HG02571 (cell line): ENCODE data around the gene LRRC4.

ENCODE experiments used
- ATAC-seq: cut with Tn5 transposase; IDR thresholded peaks from one replicate; pipeline ENCODE4 v1.9.1; 2021; ENCODE audit warnings: mild to moderate bottlenecking, moderate library complexity; ENCODE audit not compliant: unreplicated experiment

The LRRC4 gene, protein sequence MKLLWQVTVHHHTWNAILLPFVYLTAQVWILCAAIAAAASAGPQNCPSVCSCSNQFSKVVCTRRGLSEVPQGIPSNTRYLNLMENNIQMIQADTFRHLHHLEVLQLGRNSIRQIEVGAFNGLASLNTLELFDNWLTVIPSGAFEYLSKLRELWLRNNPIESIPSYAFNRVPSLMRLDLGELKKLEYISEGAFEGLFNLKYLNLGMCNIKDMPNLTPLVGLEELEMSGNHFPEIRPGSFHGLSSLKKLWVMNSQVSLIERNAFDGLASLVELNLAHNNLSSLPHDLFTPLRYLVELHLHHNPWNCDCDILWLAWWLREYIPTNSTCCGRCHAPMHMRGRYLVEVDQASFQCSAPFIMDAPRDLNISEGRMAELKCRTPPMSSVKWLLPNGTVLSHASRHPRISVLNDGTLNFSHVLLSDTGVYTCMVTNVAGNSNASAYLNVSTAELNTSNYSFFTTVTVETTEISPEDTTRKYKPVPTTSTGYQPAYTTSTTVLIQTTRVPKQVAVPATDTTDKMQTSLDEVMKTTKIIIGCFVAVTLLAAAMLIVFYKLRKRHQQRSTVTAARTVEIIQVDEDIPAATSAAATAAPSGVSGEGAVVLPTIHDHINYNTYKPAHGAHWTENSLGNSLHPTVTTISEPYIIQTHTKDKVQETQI

DNA sequence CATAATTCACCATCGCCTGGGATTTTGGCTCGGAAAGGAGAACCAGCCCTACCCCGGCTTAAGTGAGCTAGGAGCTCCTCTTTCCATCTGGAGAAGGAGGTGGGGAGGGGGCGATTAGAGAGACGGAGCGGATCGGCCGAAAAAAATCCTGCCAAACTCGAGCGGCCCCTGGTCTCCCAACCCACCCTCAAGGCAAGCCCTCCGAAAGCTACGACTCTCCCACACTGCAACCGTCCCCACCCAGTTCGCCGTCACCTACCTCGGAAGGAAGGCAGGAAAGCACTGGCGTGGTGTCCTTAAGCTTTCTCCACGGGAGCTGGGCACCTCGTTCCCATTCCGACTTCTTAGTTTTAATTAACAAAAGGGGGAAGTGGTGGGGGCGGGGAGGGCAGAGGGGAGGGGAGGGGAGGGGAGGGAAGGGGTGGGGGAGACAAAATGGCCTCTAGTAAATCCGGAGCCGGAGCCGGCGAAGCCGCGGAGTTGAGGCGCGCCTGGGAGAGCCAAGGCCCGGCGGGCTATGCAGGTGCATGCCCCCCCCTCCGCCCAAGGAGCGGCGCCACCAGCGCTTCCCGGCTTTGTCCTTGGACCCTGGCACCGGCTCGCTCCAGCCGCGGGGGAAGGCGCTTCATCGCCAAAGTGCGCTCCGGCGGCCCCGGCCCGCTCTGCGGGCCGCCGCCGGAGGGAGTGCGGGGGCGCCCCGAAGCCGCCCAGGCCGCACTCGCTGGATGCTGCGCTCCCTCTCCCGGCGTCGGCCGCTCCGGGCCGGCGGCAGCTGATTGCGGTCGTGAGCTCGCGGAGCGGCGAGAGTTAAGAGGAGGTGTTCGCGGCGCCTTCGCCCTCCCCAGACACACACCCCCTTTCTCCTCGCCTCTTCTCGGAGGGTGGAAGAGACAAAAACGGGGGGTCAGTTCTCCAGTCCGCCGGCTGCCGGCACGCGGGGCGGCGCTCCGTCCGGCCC lies at the start of gene LRRC4:
Gene LRRC4 (minus strand): TSS at position 784 of the 958 bp plus-strand sequence. CDS start 797 bp downstream, outside the sequence.
- peak; percentile 36 for ATAC-seq

DNA sequence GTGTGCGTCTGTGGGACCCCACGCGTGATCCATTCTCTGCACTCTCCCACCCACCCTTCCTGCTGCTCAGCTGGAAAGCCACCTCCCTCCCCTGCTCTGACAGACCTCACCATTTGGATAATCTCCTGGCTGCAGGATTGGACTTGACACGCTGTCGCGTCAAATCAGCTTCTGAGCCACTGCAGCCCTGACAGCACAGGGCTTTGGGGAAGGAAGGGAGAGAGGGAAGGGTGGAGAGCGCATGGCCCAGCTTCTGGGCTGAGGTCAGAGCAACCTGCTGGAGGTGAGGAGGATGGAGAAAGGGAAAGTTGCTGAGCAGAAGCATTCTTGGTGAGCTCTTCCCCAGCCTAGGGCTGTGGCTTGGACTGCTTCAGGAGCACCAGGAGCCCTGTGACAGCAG lies 48.9 kb upstream of the LRRC4 start:
- ATAC-seq, result no peak

DNA sequence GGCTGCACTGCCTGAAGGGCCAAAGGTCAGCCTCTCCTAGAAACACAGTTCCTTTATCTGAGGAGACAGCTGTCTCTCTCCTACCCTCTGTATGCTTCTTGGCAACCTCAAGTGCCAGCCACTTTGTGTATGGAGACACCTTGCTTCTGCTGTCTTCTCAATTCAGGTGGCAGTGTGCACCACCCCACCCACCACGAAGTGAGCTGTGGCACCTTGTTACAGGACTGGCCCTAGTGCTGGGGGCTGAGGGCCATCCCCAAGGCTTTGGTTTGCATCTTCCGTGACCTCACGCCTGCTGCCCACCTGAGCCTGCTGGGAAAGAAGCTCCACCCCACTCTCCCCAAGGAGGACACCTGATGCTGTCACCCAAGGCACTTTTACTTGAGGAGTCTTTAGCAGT lies 47.1 kb upstream of the LRRC4 start:
- no peak for ATAC-seq

DNA sequence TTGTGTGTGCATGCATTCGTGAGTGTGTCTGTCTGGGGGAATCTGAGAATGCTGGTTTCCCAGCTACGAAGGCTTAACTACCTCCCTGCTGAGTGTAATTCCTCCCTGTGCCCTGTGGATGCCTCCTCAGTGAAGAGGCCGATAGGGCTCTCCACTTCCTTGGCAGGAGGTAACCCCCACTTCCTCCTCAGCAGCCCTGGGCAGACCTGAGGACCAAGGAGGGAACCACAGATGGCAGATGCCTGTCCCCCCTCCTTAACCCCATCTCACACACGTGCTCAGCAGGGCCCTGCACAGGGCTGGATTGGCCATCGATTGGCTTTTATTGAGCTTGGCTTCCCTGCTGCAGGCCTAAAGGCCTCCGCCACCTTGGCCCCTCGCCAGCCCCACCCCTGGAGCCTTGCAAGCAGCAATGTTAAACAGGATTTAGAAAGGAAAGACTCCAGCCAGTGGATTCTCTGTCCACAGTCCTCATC lies 45.6 kb upstream of the LRRC4 start:
- ATAC-seq, result no peak

DNA sequence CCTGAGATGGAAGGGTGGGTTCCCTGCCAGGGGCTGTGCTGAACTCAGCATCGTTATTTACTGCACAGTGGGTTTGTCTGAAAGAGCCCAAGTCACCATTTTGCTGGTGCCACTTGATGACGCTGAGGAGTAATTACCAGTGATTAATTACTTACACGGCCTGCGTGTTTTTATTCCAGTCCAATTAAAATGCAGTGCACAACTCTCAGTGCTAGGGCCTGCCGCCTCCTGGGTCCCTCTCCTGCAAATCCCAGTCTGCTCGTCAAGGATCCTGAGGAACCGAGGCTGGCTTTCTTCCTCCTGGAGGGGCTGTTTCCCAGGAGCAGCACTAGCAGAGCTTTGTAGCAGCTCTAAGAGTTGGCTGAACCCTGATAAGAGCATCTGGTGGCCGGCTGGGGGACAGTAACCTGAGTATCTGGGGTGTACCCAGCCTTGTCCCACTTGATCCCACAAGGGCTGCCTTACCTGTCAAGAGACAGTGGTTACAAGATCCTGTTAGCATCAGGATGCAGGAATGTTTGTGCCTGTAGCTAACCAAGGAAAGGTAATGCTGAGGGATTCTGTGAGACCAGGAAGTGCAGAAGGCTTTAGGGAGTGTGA lies 45.1 kb upstream of the LRRC4 start:
- ATAC-seq, result no peak

DNA sequence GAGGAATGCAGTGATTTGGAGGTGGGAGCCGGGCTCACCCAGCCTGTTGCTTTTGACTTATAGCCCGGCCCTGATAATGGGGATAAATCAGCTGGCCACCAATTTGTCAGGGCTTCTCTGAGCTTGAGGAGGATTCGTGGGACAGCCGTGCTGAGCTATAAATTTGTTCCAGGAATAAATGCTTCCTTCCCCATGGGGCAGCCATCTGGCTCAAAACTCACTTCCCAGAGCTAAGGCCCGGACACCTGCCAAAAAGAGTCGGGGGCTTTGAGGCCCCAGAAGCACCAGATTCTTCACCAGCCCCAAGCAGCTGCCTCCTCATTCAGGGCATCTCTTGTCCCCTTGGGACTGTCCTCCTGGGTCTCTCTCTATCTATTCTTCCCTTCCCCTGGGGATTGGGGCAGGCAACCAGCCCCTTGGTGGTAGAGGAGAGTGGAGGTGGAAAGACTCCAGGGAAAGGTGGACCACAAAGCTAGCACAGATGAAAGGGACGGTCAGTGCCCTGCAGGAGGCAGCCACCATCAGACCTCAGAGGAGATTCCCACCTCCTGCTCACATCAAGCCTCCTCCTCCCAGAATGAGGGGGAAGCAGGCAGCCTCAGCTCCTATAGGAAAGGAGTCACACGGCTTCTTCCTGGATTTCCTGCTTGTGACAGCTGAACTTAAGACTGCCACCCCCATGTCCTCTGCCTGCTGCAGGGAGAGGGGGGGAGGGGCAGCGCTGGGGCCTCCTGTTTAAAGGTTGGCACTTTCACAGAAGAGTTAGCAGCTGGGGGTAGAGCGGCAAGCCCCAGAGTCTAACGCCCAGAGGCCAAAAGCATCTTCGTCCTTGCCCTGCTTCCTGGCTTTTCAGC lies 44.2 kb upstream of the LRRC4 start:
- ATAC-seq, result no peak

DNA sequence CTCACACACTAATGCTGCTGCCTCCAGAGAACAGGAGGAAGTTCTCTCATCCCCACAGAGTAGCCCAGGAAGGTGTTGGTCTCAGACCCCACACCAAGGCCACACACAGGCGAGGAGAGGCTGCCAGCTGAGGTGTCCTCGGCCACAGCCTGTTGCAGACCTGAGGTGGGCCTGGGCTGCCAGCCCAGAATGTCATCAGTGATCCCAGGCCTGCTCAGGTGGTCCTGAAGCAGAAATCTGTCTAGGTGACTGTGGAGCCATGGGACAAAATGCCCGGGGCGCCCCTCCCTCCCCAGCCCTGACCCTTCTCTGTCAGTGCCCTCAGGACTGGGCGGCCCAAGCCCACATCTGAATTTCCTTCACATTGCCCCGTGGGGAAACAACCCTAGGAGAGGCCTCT lies 43.5 kb upstream of the LRRC4 start:
- ATAC-seq, result no peak

DNA sequence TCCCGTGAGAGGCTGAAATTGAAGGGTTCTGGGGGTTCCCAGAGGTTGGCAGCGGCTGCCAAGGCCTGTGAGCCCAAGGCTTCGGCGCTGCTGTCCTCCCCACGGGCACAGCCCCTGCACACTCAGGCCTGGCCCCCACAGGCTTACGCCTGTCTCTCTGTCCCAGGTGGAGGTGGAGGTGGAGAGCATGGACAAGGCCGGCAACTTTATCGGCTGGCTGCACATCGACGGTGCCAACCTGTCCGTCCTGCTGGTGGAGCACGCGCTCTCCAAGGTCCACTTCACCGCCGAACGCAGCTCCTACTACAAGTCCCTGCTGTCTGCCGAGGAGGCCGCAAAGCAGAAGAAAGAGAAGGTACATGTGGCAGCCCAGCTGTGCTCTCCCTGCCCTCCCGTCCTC lies 43.1 kb upstream of the LRRC4 start:
- ATAC-seq, result no peak

DNA sequence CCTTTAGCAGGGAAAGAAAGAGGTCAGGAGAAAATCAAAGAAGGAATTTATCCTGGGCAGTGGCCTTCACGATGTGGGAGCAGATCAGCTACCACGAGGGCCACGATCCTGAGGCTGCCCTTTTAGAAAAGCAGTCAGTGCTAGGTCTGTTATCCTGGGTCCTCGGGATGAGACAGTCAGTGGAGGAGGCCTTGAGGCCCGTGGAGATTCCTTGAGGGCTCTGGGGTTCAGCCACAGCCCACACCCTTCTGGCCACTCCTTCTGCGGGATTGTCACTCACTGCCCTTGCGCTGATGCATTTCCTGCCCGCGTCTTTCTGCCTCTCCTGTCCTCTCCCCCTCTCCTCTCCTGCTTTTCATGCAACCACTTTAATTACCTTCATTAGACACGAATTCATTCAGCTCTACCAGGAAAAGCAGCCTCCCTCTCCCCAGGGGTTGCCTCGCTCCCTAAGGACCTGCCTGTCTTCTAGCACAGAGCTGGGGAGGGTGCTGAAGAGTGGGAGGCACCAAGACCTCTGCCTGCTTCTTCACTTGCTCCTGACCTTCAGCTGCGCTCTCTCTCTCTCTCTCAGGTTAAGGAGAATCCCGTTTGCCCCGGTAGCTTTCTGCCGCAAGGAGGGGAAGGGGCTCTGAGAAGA lies 42.6 kb upstream of the LRRC4 start:
- no peak for ATAC-seq

DNA sequence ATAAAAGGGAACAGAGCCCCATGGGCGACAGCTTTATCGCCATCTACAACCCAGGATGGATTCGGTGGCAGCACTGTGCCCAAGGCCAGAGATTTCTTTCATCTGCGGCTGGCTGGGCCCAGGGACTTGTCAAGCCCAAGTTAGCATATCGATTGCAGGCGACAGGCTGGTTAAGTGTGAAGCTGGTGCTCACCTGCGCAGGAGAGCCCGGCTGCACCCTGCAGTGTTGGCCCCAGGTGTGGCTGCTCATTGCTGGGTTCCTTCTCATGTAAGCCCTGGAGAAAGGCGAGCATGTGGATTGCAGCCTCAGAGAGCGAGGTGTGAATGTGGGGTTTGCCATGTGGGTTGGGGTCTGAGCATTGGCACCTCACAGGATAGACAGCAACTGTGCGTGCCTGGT lies 40.6 kb upstream of the LRRC4 start:
- ATAC-seq, result no peak

DNA sequence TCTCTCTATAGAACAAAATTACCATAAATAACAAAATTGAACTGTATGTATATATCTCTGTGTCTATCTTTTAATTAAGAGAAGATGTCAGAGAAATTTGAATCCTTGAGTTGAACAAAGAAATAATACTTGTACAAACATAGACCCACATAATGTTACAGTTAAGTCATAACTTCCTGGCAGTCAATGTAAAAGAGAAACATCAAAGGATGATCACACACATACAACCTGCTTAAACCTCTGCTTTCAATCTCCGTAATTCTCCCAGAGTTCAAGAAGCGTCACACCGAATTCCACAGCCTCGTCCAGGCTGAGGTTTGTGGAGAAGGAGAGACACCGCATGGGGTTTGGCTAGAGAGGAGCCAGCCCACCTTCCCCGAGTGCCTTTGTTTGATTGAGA lies 40.1 kb upstream of the LRRC4 start:
- no peak for ATAC-seq

DNA sequence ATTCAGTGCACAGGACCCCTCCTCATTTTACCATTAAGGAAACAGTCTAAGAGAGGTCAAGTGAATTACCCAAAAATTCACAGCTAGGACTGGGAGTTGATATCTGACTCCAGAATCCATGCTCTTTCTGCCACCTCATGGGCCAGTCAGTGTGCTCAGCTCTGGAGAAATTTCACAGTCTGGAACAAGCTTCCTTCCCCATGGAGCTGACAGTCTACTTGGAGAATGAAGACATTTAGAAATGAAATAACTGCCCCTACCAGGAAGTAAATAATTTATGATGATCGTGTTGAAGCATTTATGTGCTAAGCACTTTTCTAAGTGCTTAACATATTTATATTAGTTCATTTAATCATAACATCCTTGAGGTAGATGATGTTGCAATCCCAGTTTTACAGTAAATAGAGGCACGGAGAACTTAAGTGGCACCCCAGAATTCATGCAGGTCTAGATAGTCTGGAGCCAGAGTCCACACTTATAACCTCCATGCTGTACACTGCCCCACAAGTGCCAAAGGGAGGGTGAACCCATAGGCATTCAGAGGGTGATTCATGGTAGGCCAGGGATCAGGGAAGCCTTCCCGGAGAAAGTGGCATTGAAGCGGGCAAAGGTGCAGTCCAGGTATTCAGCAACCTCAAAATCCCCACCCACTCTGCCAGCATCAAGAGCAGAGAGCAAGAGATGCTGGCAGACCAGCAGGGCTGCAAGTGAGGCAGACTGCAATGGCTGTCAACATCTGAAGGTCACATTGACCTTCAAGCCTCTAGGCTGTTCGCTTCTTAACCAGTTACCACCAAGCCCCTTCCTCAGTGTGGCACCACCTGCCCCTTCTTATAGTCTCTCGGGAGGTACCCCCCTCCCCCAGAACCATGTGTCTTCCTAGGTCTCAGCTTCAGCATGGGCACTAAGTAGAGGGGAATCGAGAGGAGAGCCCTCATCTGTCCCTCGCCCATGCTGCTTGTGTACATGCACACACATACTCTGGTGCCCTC lies 38.4 kb upstream of the LRRC4 start:
- no peak for ATAC-seq

DNA sequence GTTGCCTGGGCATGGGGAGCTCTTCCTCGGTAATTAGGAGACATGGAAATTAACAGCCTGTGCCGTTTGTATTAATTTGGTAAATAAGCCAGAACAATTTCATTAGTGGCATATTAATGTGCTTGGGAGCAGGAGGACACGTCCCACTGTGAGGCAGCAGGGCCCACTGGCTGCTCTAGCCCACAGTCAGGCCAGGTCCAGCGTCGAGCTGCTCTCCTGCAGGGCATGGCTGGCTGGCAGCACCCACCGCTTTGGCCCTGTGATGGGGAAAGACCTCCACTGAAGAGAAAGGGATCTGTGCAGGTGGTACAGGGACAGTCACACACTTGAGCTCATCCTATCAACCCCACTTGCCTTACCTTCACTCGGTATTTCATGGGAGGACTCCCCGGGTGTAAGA lies 37.5 kb upstream of the LRRC4 start:
- no peak for ATAC-seq

DNA sequence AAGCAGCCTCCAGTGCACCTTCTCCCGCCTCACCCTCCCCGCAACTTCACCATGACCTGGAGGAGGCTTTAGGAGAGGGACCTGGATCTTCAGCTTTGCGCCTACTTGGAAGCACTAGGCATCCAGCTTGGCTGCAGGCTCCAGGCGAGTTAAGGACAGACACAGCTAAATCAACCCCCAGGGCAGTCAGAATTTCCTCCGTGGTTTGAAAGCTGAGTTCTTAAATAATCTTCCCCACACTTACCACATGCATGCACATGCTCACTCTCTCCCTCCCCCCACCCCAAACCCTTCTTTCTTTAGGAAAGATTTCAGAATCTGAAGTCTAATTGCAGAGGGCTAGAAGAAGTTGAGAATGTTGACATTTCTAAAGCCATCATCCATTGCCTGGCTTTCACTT lies 36.7 kb upstream of the LRRC4 start:
- ATAC-seq, result no peak

DNA sequence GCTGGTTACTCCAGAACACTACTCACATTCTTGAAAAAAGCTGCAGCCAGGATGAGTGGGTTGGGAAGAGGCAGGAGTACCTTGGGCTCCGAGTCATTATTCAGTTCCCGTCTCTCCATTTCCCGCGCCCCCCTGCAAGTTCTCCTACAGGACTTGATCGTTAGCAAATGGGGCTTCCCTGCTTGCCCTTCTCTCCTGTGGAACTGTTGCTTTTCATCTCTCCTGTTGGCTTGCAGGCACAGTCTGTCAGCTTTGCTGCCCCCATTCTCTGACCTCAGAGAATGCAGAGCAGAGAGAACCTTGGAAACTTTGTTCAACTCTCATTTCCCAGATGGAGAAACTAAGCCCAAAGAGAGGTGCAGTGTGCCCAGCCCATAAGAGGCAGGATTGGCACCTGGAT lies 35.6 kb upstream of the LRRC4 start:
- ATAC-seq, result no peak

DNA sequence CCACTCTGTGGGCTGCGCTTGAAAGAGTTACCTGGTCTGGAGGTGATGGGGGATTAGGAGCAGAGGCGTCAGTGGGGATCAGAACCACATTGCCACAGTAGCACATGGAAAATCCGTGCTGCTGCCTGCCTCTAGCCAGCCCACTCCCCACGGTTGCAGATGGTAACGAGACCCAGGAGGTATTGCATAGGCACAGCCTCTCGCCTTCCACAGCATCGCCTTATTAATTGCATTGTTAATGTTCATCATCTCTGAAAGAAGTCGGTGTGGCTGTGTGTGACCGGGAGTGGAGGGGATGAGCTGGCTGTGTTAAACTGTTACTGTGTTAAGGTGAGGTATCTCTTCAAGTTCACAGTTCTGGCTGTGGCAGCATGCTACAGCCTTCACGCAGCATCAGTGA lies 35.2 kb upstream of the LRRC4 start:
- no peak for ATAC-seq

DNA sequence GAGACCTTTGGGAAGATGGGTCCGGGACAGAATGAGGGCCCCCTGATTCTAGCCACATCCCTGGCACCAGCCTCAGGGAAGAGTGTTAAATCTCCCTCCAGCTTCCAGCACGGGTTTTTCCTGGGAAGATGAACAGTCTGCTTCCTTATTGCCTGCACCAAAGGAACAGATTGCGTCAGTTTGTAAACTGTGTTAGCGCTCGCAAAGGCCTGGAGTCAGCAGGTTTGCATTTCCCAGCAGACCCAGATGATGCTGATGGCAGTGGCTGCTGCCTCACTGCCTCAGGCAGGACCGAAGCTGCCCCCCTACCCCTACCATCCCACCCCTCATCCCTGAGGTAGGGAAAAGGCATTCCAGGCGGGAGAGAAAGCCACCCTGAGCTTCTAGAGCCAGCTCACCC lies 34.6 kb upstream of the LRRC4 start:
- ATAC-seq, result no peak

DNA sequence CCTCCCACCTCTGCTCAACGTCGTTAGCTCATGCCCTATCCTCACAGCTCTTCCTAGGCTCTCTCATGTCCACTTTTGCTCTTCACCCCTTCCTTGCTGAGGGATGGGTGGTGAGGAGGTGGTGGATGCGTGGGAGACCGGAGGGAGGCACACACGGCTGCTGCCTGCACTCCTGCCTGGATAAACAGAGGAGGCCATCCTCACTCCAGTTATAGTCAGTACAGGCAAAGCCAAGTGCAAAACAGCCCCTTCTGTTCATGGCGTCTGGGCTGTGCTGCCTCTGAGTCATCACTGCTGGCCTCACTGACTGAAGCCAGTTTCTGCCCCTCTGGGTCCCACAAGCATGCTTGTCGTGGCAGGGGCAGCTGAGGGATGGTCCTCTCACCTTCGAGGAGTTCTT lies 31.9 kb upstream of the LRRC4 start:
- ATAC-seq, result no peak
